B cell (primary cell): ENCODE data around the gene SORT1. TPM values are rescaled to one million over a fixed set of nuclear protein-coding genes. Genes with fewer than 3 reads are reported as not detected.
A peak's percentile ranks its signal among the peaks of the same experiment; 100 is the strongest.

Source experiments
- ATAC-seq: fragments of 200-7000 bp; cut with Tn5 transposase; one replicate; pipeline ENCODE4 v1.10.0; 2021; ENCODE audit warnings: low read depth, mild to moderate bottlenecking, moderate number of reproducible peaks, moderate library complexity
- CTCF ChIA-PET: fragments of 350-600 bp; sonication (Branson Sonifier 250); formaldehyde crosslinking; loops from one replicate; lab custom pipeline; 2021; ENCODE audit warnings: antibody characterized with exemption, inconsistent platforms; lab: Charles Lee
- POLR2A ChIA-PET: fragments of 350-600 bp; sonication (Branson Sonifier 250); formaldehyde crosslinking; loops from one replicate; lab custom pipeline; 2021; ENCODE audit warnings: antibody characterized with exemption; lab: Charles Lee
- DNase-seq: peaks from one replicate; pipeline ENCODE4 v3.0.0; 2013
- H2AFZ ChIP-seq: 2 replicates; pipeline ENCODE4 v1.6.1; 2012; ENCODE audit warnings: mild to moderate bottlenecking, low read depth, low read length; ENCODE audit not compliant: insufficient read depth, poor library complexity, severe bottlenecking
- H3K27ac ChIP-seq, 2 donors: 1 replicate in 1 of 2; 2 replicates in 1 of 2; pipeline ENCODE4 v1.5.1; 2012 to 2013; ENCODE audit warnings: low read length in 2 of 2, mild to moderate bottlenecking in 2 of 2, moderate library complexity in 1 of 2
- H3K27me3 ChIP-seq, 4 experiments: fragments of 200-600 bp in 1 of 4; sonication (generic) in 1 of 4; replicated peaks in 1 of 4; 1 replicate in 2 of 4; 2 replicates in 2 of 4; pipeline versions ENCODE4 v1.6.1 to v1.7.0; 2013 to 2016; ENCODE audit warnings: low read length in 3 of 4, mild to moderate bottlenecking in 2 of 4, mixed read lengths in 1 of 4, moderate library complexity in 1 of 4; ENCODE audit not compliant: insufficient read depth in 4 of 4, control insufficient read depth in 3 of 4; ENCODE audit errors: control extremely low read depth in 1 of 4
- H3K36me3 ChIP-seq, 2 experiments: replicated peaks in 1 of 2; 1 replicate in 1 of 2; 2 replicates in 1 of 2; pipeline versions ENCODE4 v1.6.1 to v1.7.1; 2013; ENCODE audit warnings: low read length in 1 of 2; ENCODE audit not compliant: insufficient read depth in 2 of 2, control insufficient read depth in 1 of 2; ENCODE audit errors: control extremely low read depth in 1 of 2, extremely low read depth in 1 of 2
- H3K4me1 ChIP-seq, 2 donors: fragments of 200-600 bp in 1 of 2; sonication (generic) in 1 of 2; 1 replicate in 1 of 2; 2 replicates in 1 of 2; pipeline versions ENCODE4 v1.5.1 to v1.6.1; 2013 to 2017; ENCODE audit warnings: low read length in 2 of 2; ENCODE audit not compliant: control insufficient read depth in 2 of 2, insufficient read depth in 2 of 2
- H3K4me2 ChIP-seq: replicated peaks from 2 replicates; pipeline ENCODE3; 2012; ENCODE audit warnings: mild to moderate bottlenecking, low read depth, low read length; ENCODE audit not compliant: poor library complexity, severe bottlenecking
- H3K4me3 ChIP-seq, 5 experiments: fragments of 200-600 bp in 1 of 5; sonication (generic) in 1 of 5; 1 replicate in 3 of 5; 2 replicates in 2 of 5; pipeline versions ENCODE4 v1.5.1 to v1.7.0; 2011 to 2016; ENCODE audit warnings: low read length in 4 of 5, mild to moderate bottlenecking in 4 of 5, low read depth in 2 of 5, control low read depth in 1 of 5, moderate library complexity in 1 of 5; ENCODE audit not compliant: insufficient read depth in 1 of 5; ENCODE audit errors: control extremely low read depth in 1 of 5, extremely low read depth in 1 of 5
- H3K79me2 ChIP-seq: fragments of 200-600 bp; sonication (generic); one replicate; pipeline ENCODE4 v1.6.0; 2016; ENCODE audit warnings: low read length; ENCODE audit not compliant: control insufficient read depth, insufficient read depth
- H3K9ac ChIP-seq: fragments of 200-600 bp; sonication (generic); 2 replicates; pipeline ENCODE4 v1.6.1; 2017; ENCODE audit warnings: mild to moderate bottlenecking, low read length, moderate library complexity
- H3K9me3 ChIP-seq, 3 donors: one replicate each; pipeline versions ENCODE4 v1.6.1 to v1.7.1; 2013; ENCODE audit warnings: low read length in 2 of 3; ENCODE audit not compliant: control insufficient read depth in 2 of 3, insufficient read depth in 1 of 3; ENCODE audit errors: control extremely low read depth in 1 of 3
- H4K20me1 ChIP-seq: 2 replicates; pipeline ENCODE4 v1.6.0; 2012; ENCODE audit warnings: mild to moderate bottlenecking, low read length; ENCODE audit not compliant: insufficient read depth, control insufficient read depth, poor library complexity, severe bottlenecking
- H3K27ac Mint-ChIP-seq: one replicate; pipeline ENCODE4 v1.8.0; 2021; ENCODE audit warnings: mixed read lengths
- H3K27me3 Mint-ChIP-seq: one replicate; pipeline ENCODE4 v1.8.0; 2021; ENCODE audit warnings: mixed read lengths
- H3K4me1 Mint-ChIP-seq: one replicate; pipeline ENCODE4 v1.8.0; 2021; ENCODE audit warnings: mixed read lengths
- H3K4me3 Mint-ChIP-seq: one replicate; pipeline ENCODE4 v1.8.0; 2021; ENCODE audit warnings: mixed read lengths
- H3K9me3 Mint-ChIP-seq: one replicate; pipeline ENCODE4 v1.8.0; 2022; ENCODE audit warnings: mixed read lengths; ENCODE audit not compliant: insufficient read depth
- EZH2 ChIP-seq: IDR thresholded peaks from 2 replicates; pipeline ENCODE4 v1.6.1; 2012; ENCODE audit warnings: borderline replicate concordance, low read depth, mild to moderate bottlenecking, moderate library complexity, low read length; ENCODE audit not compliant: insufficient read depth, poor library complexity, severe bottlenecking
- WGBS: methylation state at CpG from one replicate; pipeline ENCODE4 v1.1.5; 2013; ENCODE audit warnings: missing lambda C conversion rate; ENCODE audit not compliant: insufficient coverage; 5-methylcytosine and 5-hydroxymethylcytosine counted together
- intact Hi-C: fragments of 100-400 bp; cut with micrococcal nuclease; formaldehyde crosslinking; loops from one replicate; pipeline ENCODE4 v1.10.0; 2022
- polyA plus RNA-seq: library from polyadenylated mRNA; depleted of rRNA; stranded (reverse); fragments of >200 nt; gene quantifications from 2 replicates; pipeline ENCODE4 v1.2.3, GENCODE V29; 2012
- total RNA-seq, 2 donors: library from RNA; stranded (reverse); fragments of 120-200 nt in 1 of 2; gene quantifications; 1 replicate in 1 of 2; 2 replicates in 1 of 2; pipeline versions ENCODE4 v1.2.3 to v1.2.4, GENCODE V29; 2013 to 2022
- TF ChIP-seq, protein P1 (sequence below): fragments of 200-600 bp; IDR thresholded peaks from one replicate; pipeline ENCODE4 v1.8.0; 2022; ENCODE audit warnings: antibody characterized with exemption, mild to moderate bottlenecking

Gene SORT1
- total and polyA plus RNA-seq, 2 donors (not counting 1 experiment from before 2014, with no cell fraction given), result 0.13 to 0.25 TPM

DNA sequence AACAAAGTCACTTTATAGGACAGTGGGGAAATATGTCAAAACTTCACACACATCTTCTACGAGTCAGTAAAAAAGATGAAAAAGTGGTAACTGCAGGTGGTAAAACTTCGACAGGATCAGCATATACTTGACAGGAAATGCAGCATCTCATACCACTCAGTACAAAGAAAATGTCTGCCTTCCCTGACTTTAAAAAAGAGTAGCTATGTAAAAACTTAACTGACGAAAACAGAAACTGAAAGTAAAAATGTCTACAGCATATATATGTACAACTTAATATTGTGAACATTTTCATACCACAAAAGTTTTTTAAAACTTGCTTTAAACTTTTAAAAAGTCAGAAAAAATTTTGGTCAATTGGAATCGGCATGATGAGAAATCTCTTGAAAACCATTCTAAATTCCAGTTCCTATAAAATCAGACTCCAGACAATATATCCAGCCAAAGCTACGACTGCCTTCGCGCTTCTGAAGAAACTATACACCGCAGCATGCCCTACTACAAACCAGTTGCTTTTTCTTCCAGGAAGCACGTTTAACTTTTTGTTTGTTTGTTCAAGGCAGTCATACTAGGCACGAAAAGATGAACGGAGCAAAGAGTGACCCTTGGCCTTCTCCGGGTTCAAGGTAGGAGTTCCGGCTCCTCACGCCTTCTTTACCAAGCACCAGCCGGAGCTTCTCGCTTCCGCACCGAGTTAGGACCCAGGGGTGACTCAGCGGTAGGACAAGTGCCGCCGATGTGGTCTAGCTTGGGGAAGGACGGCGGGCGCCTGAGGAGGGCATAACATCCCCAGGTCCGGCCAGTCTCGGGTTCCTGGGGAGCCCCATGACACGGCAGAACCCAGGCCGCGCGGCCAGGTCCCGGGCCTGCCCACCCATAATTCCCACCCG, 27.9 kb upstream of the SORT1 start:
- Histone ChIP-seq H3K4me2 (peak overlapping the region; percentile 93), H3K9me3 (no peaks in the 10 kb centered on the region), H3K79me2 (peaks cover 45% of the 10 kb centered on the region), H3K4me1 (peaks cover 13 to 19% of the 10 kb centered on the region in 2 donors), H3K36me3 (peaks cover 0 to 10% of the 10 kb centered on the region in 2 experiments), H2AFZ (peak overlapping the region; percentile 99), H4K20me1 (peaks cover 5% of the 10 kb centered on the region), H3K4me3 (peak overlapping the region; percentile 72 to 98 (median 79)), H3K9ac (peak overlapping the region; percentile 77), H3K27me3 (no peaks in the 10 kb centered on the region), H3K27ac (peak overlapping the region; percentile 71 to 82)
- H3K9me3 Mint-ChIP-seq, result no peaks in the 10 kb centered on the region
- DNase-seq, result peak; percentile 71
- POLR2A ChIA-PET, result interaction anchor here (0.6 to 1.7 kb wide), 4 partner anchors 58 to 462 kb away, joined by 3 to 5 read pairs (median 4); partner anchors contain the start of genes ATXN7L2 and CYB561D1
- under 1% methylated on average over 25 of the region's 32 CpGs for WGBS
- peaks cover 33% of the 10 kb centered on the region for H3K4me1 Mint-ChIP-seq
- ATAC-seq, result peak; percentile 28
- peak overlapping the region; percentile 98 for H3K27ac Mint-ChIP-seq
- no peak for TF ChIP-seq EZH2
- TF ChIP-seq, protein P1, sequence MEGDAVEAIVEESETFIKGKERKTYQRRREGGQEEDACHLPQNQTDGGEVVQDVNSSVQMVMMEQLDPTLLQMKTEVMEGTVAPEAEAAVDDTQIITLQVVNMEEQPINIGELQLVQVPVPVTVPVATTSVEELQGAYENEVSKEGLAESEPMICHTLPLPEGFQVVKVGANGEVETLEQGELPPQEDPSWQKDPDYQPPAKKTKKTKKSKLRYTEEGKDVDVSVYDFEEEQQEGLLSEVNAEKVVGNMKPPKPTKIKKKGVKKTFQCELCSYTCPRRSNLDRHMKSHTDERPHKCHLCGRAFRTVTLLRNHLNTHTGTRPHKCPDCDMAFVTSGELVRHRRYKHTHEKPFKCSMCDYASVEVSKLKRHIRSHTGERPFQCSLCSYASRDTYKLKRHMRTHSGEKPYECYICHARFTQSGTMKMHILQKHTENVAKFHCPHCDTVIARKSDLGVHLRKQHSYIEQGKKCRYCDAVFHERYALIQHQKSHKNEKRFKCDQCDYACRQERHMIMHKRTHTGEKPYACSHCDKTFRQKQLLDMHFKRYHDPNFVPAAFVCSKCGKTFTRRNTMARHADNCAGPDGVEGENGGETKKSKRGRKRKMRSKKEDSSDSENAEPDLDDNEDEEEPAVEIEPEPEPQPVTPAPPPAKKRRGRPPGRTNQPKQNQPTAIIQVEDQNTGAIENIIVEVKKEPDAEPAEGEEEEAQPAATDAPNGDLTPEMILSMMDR, result no peak
- CTCF ChIA-PET, result interaction anchor here (0.6 to 3.8 kb wide), 7 partner anchors 27 to 120 kb away, joined by 3 to 25 read pairs (median 4); partner anchors contain the start of genes ATXN7L2 and CYB561D1
- H3K4me3 Mint-ChIP-seq, result peak overlapping the region; percentile 98
- intact Hi-C loops, result loop anchor here (1.0 to 2.0 kb wide), 13 partner anchors 58 to 679 kb away; partner anchors contain the start of genes AHCYL1, AMPD2, ATXN7L2 and CELSR2
- no peaks in the 10 kb centered on the region for H3K27me3 Mint-ChIP-seq
